22Rv1 (cell line): ENCODE data around the gene CHKB.

ENCODE experiments used
- CTCF ChIP-seq: fragments of 450-650 bp; IDR thresholded peaks from 2 replicates; pipeline ENCODE4 v1.5.1; 2017; ENCODE audit warnings: mild to moderate bottlenecking
- ZFX ChIP-seq: fragments of 450-650 bp; IDR thresholded peaks from 2 replicates; pipeline ENCODE4 v1.6.1; 2017; ENCODE audit warnings: antibody characterized with exemption, borderline replicate concordance

GRCh38 chr22:50606946-50607658 is 24.5 kb upstream of the CHKB start:
- TF ChIP-seq CTCF (no peak), ZFX (no peak)
